Erythroblast (primary cell): ENCODE data around the gene ANKRD31.

Experiments used
- GATA1 ChIP-seq: IDR thresholded peaks from 2 replicates; pipeline ENCODE4 v1.6.1; 2011; ENCODE audit warnings: low read depth, mild to moderate bottlenecking, control low read depth, low read length, moderate library complexity
- POLR2A ChIP-seq: IDR thresholded peaks from 2 replicates; pipeline ENCODE4 v1.6.1; 2011; ENCODE audit warnings: mild to moderate bottlenecking, low read length

DNA sequence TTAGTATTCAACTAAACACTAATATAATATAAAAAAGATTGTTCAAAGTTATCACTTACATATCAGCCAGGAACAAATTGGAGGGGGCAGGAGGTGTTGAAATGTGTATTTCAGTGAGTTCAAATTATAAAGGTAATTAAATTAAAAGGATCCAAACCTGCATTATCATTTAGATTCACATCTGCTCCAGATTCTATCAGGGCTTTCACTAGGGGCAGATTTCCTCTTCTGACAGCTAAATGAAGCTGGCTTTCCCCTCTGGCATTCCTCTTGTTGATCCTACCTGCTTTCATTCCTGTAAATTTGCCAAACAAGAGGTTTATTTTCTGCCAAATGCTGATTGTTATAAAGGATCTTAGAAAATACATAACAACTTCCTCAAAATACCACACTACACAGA, 98.0 kb downstream of the ANKRD31 start:
- TF ChIP-seq POLR2A (no peak), GATA1 (no peak)
